IPS-NIHi7 (cell line): ENCODE data around the gene ARSJ.
"Not testable (repeated sequence)": the region's sequence is repeated elsewhere in the genome, so short reads cannot be mapped to it uniquely, and the experiment has no call there.

Source experiments
- DNase-seq: peaks from one replicate; pipeline ENCODE4 v3.0.0; 2012; ENCODE audit warnings: mixed read lengths; ENCODE audit errors: extremely low spot score

The ARSJ gene

GRCh38 chr4:113979148-113979904 lies at the start of gene ARSJ:
Gene ARSJ, minus strand, starts transcription at chr4:113979647. Its CDS starts 813 bp downstream, at chr4:113978834.
- DNase-seq = peak; percentile 70

GRCh38 chr4:114028071-114028470 lies 48.6 kb upstream of the ARSJ start:
- no peak for DNase-seq

- DNase-seq = no peak
Observed at GRCh38 chr4:114027596-114027995, 48.1 kb upstream of the ARSJ start.

- DNase-seq = no peak
Observed at GRCh38 chr4:114026447-114026846, 47.0 kb upstream of the ARSJ start.

GRCh38 chr4:114025176-114025777 lies 45.8 kb upstream of the ARSJ start:
- no peak for DNase-seq

- DNase-seq = no peak
Observed at GRCh38 chr4:114021451-114021850, 42.0 kb upstream of the ARSJ start.

- no peak for DNase-seq
Observed at GRCh38 chr4:114019969-114020358, 40.5 kb upstream of the ARSJ start.

- no peak for DNase-seq
Observed at GRCh38 chr4:114019276-114019968, 40.0 kb upstream of the ARSJ start.

- no peak for DNase-seq
Observed at GRCh38 chr4:114017120-114017917, 37.9 kb upstream of the ARSJ start.

GRCh38 chr4:114015444-114015899 lies 36.0 kb upstream of the ARSJ start:
- no peak for DNase-seq

GRCh38 chr4:114013201-114013600 lies 33.8 kb upstream of the ARSJ start:
- not testable (repeated sequence) for DNase-seq

- no peak for DNase-seq
Observed at GRCh38 chr4:114012749-114013148, 33.3 kb upstream of the ARSJ start.

- DNase-seq = no peak
Observed at GRCh38 chr4:114005569-114006442, 26.4 kb upstream of the ARSJ start.

GRCh38 chr4:114004483-114005226 lies 25.2 kb upstream of the ARSJ start:
- DNase-seq = not testable (repeated sequence)

- no peak for DNase-seq
Observed at GRCh38 chr4:113998531-113998930, 19.1 kb upstream of the ARSJ start.

- DNase-seq = no peak
Observed at GRCh38 chr4:113998079-113998478, 18.6 kb upstream of the ARSJ start.

- DNase-seq = no peak
Observed at GRCh38 chr4:113997206-113997605, 17.8 kb upstream of the ARSJ start.

- DNase-seq = peak; percentile 40
Observed at GRCh38 chr4:113996599-113997177, 17.2 kb upstream of the ARSJ start.

GRCh38 chr4:113993887-113994286 lies 14.4 kb upstream of the ARSJ start:
- DNase-seq = no peak

GRCh38 chr4:113990886-113991285 lies 11.4 kb upstream of the ARSJ start:
- DNase-seq = no peak
